Gastrocnemius medialis (tissue), 4 donors: ENCODE data around the gene SYVN1.

ENCODE experiments used
- POLR2A ChIP-seq, 2 donors: fragments of 450-650 bp; IDR thresholded peaks; one replicate each; pipeline ENCODE4 v1.6.1; 2017; ENCODE audit warnings: antibody characterized with exemption in 2 of 2, mild to moderate bottlenecking in 2 of 2, moderate library complexity in 2 of 2
- TF ChIP-seq, protein P1 (sequence below), 5 experiments: fragments of 450-650 bp in 3 of 5; fragments of 200-600 bp in 2 of 5; sonication (generic) in 2 of 5; IDR thresholded peaks in 4 of 5; conservative IDR thresholded peaks in 1 of 5; 1 replicate in 4 of 5; 2 replicates in 1 of 5; pipeline ENCODE4 v1.5.1; 2016 to 2019; ENCODE audit warnings: antibody characterized with exemption in 5 of 5, mild to moderate bottlenecking in 3 of 5, moderate library complexity in 3 of 5

- TF ChIP-seq, protein P1, sequence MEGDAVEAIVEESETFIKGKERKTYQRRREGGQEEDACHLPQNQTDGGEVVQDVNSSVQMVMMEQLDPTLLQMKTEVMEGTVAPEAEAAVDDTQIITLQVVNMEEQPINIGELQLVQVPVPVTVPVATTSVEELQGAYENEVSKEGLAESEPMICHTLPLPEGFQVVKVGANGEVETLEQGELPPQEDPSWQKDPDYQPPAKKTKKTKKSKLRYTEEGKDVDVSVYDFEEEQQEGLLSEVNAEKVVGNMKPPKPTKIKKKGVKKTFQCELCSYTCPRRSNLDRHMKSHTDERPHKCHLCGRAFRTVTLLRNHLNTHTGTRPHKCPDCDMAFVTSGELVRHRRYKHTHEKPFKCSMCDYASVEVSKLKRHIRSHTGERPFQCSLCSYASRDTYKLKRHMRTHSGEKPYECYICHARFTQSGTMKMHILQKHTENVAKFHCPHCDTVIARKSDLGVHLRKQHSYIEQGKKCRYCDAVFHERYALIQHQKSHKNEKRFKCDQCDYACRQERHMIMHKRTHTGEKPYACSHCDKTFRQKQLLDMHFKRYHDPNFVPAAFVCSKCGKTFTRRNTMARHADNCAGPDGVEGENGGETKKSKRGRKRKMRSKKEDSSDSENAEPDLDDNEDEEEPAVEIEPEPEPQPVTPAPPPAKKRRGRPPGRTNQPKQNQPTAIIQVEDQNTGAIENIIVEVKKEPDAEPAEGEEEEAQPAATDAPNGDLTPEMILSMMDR (IDR thresholded peaks at IDR 0.05 in 4 of 5, conservative IDR thresholded peaks at IDR 0.05 in 1 of 5) = no peak
- no peak for TF ChIP-seq POLR2A (IDR thresholded peaks at IDR 0.05)
Observed at GRCh38 chr11:65127473-65128181, 6.7 kb downstream of the SYVN1 start.
